ENCODE results near the gene BAZ2B.

BAZ2B gene

DNA sequence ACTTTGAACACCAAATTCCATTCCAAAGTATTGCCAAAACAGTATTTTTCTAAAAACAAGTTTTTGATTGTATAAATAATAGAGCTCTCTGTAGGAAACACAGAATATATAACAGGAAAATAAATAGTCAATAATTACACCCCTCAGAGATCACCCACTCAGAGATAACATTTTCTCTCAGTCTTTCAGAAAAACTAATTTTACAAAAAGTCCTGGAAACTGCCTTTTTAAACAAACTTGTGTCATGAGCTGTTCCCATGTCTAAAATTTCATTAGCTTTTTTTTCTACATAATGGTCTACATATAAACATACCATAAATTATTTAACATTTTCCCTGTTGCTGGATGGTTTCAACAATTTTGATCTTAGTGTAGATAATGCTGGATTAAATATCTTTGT is 328.6 kb downstream of the BAZ2B start:
- in situ Hi-C loops (cut with HindIII; ENCODE audit: low pct_ligation_motif_present, low sequenced_read_pairs) = no loop called here
- no peak overlapping the region for H3K4me3 ChIP-seq (ENCODE audit: low read depth, low read length)
- H3K36me3 ChIP-seq (replicated peaks) = no peaks in the 10 kb centered on the region
- TF ChIP-seq, protein P1, sequence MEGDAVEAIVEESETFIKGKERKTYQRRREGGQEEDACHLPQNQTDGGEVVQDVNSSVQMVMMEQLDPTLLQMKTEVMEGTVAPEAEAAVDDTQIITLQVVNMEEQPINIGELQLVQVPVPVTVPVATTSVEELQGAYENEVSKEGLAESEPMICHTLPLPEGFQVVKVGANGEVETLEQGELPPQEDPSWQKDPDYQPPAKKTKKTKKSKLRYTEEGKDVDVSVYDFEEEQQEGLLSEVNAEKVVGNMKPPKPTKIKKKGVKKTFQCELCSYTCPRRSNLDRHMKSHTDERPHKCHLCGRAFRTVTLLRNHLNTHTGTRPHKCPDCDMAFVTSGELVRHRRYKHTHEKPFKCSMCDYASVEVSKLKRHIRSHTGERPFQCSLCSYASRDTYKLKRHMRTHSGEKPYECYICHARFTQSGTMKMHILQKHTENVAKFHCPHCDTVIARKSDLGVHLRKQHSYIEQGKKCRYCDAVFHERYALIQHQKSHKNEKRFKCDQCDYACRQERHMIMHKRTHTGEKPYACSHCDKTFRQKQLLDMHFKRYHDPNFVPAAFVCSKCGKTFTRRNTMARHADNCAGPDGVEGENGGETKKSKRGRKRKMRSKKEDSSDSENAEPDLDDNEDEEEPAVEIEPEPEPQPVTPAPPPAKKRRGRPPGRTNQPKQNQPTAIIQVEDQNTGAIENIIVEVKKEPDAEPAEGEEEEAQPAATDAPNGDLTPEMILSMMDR (IDR thresholded peaks at IDR 0.05; ENCODE audit: low read depth, low read length, missing control alignments) = no peak
- no peak for DNase-seq
- no peaks in the 10 kb centered on the region for H3K27me3 ChIP-seq (replicated peaks)
- no peak overlapping the region for H3K27ac ChIP-seq

DNA sequence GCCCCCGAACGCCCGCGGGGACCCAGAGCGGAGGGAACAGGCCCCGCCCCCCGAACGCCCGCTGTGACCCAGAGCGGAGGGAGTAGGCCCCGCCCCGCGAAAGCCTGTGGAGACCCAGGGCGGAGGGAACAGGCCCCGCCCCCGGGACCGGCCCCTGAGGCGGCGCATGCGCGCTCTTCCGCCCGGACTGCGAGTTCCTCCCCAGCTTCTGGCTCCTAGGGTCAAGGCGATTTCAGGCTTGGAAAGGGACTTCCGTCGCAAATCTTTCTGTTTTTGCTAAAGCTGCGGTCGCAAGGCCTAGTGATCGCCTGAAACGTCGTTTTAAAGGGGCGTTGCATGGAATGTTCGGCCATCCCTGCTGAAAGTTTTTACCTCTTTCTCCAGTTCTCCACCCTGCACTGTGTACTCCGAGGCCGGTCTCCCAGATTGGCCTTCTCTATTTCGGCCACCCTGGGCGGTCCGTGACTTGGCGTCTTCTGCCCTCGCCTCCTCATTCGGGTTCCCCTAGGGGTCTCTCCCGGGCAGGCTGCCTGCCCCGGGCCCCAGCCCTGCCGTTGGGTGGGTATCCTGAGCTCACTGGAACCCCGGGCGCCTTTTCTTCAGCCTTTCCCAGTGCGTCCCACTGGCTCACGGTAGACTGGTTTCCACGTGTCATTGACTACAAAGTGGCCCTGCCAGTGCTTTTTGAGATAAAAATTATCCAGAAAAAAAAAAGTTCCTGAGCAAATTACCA is 329.5 kb downstream of the BAZ2B start:
- H3K4me3 ChIP-seq (ENCODE audit: low read depth, low read length) = peak overlapping the region; percentile 86

DNA sequence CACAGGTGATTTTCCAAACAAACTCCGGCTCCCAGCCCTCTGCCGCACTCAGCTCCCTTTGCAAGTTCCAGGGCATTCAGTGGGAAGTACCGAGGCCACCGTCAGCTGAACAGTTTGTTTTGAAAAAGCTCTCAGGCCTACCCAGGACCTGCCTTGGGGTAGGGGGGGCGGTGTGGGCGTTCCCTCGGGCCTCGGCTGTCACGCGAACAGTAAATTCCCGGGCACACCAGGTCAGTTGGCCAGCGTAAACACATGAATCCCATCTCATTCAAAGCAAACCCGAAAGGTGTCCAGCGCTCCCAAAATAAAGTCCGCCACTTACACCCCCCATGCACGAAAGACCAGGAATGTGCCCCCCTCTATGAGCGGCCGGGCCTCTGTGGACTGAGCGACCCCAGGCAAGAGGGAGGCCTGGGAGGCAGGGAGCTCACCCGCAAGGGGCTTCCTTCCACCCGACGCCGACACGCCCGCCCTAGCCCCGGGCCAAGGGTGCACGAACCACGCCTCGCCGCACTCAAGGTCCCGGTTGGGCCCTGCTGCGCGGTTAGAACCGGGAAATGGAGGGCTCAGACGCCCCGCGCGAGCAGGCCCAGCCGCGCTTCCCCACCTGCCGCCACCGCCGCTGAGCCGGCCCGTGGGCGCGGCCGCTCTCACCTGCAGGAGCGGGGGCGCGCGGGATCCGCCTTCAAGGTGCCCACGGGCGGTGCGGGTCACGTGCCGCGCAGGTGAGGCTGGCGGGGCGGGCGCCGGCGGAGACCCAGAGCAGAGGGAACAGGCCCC is 330.2 kb downstream of the BAZ2B start, which contains the start of gene WDSUB1:
WDSUB1 (minus strand) TSS at position 775 of the 780 bp plus-strand sequence. CDS start 3,634 bp downstream, outside the sequence.
- Histone ChIP-seq H3K4me3 (ENCODE audit: low read depth, low read length) (peak within 1 kb of the TSS; percentile 86), H3K36me3 (replicated peaks) (no peaks in the 10 kb centered on the region), H3K27me3 (replicated peaks) (no peaks in the 10 kb centered on the region), H3K27ac (peak within 1 kb of the TSS; percentile 77)
- peak; percentile 71 for DNase-seq
- TF ChIP-seq, protein P1 (IDR thresholded peaks at IDR 0.05; ENCODE audit: low read depth, low read length, missing control alignments) = peak; percentile 0
- in situ Hi-C loops (cut with HindIII; ENCODE audit: low pct_ligation_motif_present, low sequenced_read_pairs) = no loop called here

More for the DNA sequence above, 329.5 kb downstream of the BAZ2B start:
- TF ChIP-seq, protein P1 (IDR thresholded peaks at IDR 0.05; ENCODE audit: low read depth, low read length, missing control alignments) = no peak
- Histone ChIP-seq H3K27me3 (replicated peaks) (no peaks in the 10 kb centered on the region), H3K27ac (peak overlapping the region; percentile 77), H3K36me3 (replicated peaks) (no peaks in the 10 kb centered on the region)
- in situ Hi-C loops (cut with HindIII; ENCODE audit: low pct_ligation_motif_present, low sequenced_read_pairs) = no loop called here
- peak; percentile 90 for DNase-seq

DNA sequence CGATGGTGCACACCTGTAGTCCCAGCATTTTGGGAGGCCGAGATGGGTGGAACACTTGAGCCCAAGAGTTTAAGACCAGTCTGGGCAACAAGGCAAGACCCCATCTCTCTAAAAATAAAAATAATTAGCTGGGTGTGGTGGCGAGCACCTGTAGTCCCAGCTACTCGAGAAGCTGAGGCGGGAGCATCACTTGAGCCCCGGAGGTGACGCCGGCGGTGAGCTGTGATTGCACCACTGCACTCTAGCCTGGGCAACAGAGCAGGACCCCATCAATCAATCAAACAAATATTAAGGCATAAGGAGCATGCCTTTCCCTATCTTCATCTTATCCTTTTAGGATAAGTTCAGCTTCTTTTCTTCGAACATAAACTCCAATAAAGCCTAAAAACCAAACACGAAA is 330.9 kb downstream of the BAZ2B start:
- H3K27me3 ChIP-seq (replicated peaks) = no peaks in the 10 kb centered on the region
- DNase-seq = no peak
- peak overlapping the region; percentile 86 for H3K4me3 ChIP-seq (ENCODE audit: low read depth, low read length)
- peak overlapping the region; percentile 1 for H3K27ac ChIP-seq
- no peaks in the 10 kb centered on the region for H3K36me3 ChIP-seq (replicated peaks)
- TF ChIP-seq, protein P1 (IDR thresholded peaks at IDR 0.05; ENCODE audit: low read depth, low read length, missing control alignments) = no peak
- in situ Hi-C loops (cut with HindIII; ENCODE audit: low pct_ligation_motif_present, low sequenced_read_pairs) = no loop called here

DNA sequence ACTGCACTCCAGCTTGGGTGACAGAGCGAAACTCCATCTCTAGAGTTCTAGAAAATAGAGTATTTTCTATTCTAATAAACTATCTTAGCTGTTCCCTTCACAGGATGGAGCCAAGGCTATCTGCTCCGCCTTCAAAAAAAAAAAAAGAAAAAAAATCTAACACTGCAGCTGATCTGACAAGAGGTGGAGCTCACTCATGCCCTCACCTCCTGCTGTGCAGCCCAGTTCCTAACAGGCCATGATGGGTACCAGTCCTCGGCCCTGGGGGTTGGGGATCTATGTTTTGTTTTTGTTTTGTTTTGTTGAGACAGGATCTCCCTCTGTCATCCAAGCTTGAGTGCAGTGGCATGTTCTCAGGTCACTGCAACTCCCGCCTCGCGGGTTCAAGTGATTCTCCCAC is 332.8 kb downstream of the BAZ2B start:
- in situ Hi-C loops (cut with HindIII; ENCODE audit: low pct_ligation_motif_present, low sequenced_read_pairs) = no loop called here
- no peaks in the 10 kb centered on the region for H3K36me3 ChIP-seq (replicated peaks)
- DNase-seq = no peak
- TF ChIP-seq, protein P1 (IDR thresholded peaks at IDR 0.05; ENCODE audit: low read depth, low read length, missing control alignments) = no peak
- no peak overlapping the region for H3K4me3 ChIP-seq (ENCODE audit: low read depth, low read length)
- no peak overlapping the region for H3K27ac ChIP-seq
- no peaks in the 10 kb centered on the region for H3K27me3 ChIP-seq (replicated peaks)
